Common myeloid progenitor, CD34-positive (primary cell): ENCODE results near the gene FOXN4.
"Not testable (repeated sequence)": the region's sequence is repeated elsewhere in the genome, so short reads cannot be mapped to it uniquely, and the experiment has no call there.

Experiments
- CTCF ChIA-PET: fragments of 350-600 bp; sonication (Branson Sonifier 250); formaldehyde crosslinking; loops from one replicate; lab custom pipeline; 2021; ENCODE audit warnings: antibody characterized with exemption; lab: Charles Lee
- POLR2A ChIA-PET: fragments of 350-600 bp; sonication (Branson Sonifier 250); formaldehyde crosslinking; loops from one replicate; lab custom pipeline; 2021; ENCODE audit warnings: antibody characterized with exemption; lab: Charles Lee
- DNase-seq, 3 donors: peaks; one replicate each; pipeline versions ENCODE4 v3.0.0 to v3.0.0-alpha.2; 2013
- H3K27ac ChIP-seq, 2 experiments: 1 replicate in 1 of 2; 2 replicates in 1 of 2; pipeline ENCODE4 v1.7.0; 2013; ENCODE audit warnings: inconsistent platforms in 2 of 2, low read length in 2 of 2, mild to moderate bottlenecking in 2 of 2, low read depth in 1 of 2, moderate library complexity in 1 of 2; ENCODE audit not compliant: severe bottlenecking in 2 of 2, insufficient read depth in 1 of 2, poor library complexity in 1 of 2
- H3K27me3 ChIP-seq, 5 experiments: replicated peaks in 2 of 5; 1 replicate in 3 of 5; 2 replicates in 2 of 5; pipeline versions ENCODE4 v1.6.1 to v1.7.0; 2013; ENCODE audit warnings: low read length in 4 of 5, mild to moderate bottlenecking in 2 of 5, moderate library complexity in 2 of 5, inconsistent platforms in 1 of 5; ENCODE audit not compliant: insufficient read depth in 5 of 5, control insufficient read depth in 4 of 5
- H3K36me3 ChIP-seq, 4 experiments: 1 replicate in 2 of 4; 2 replicates in 2 of 4; pipeline versions ENCODE4 v1.6.1 to v1.7.0; 2013; ENCODE audit warnings: low read length in 3 of 4, control low read depth in 1 of 4, mild to moderate bottlenecking in 1 of 4; ENCODE audit not compliant: control insufficient read depth in 4 of 4, insufficient read depth in 4 of 4
- H3K4me1 ChIP-seq, 4 experiments: 1 replicate in 3 of 4; 2 replicates in 1 of 4; pipeline versions ENCODE4 v1.6.1 to v1.7.1; 2013; ENCODE audit warnings: low read length in 3 of 4, mild to moderate bottlenecking in 3 of 4, control low read depth in 1 of 4, inconsistent platforms in 1 of 4, moderate library complexity in 1 of 4; ENCODE audit not compliant: control insufficient read depth in 4 of 4, insufficient read depth in 4 of 4; ENCODE audit errors: control extremely low read depth in 1 of 4
- H3K4me3 ChIP-seq, 7 experiments: 1 replicate in 4 of 7; 2 replicates in 3 of 7; pipeline versions ENCODE4 v1.5.1 to v1.7.0; 2013; ENCODE audit warnings: mild to moderate bottlenecking in 7 of 7, low read length in 6 of 7, moderate library complexity in 6 of 7, inconsistent platforms in 2 of 7, low read depth in 2 of 7, control low read depth in 1 of 7; ENCODE audit not compliant: insufficient read depth in 4 of 7, control insufficient read depth in 1 of 7; ENCODE audit errors: extremely low read depth in 1 of 7
- H3K9me3 ChIP-seq, 5 experiments: 1 replicate in 4 of 5; 2 replicates in 1 of 5; pipeline versions ENCODE4 v1.6.1 to v1.7.1; 2013; ENCODE audit warnings: low read length in 4 of 5, mild to moderate bottlenecking in 2 of 5, inconsistent platforms in 1 of 5, low read depth in 1 of 5, moderate library complexity in 1 of 5; ENCODE audit not compliant: control insufficient read depth in 4 of 5, insufficient read depth in 2 of 5; ENCODE audit errors: control extremely low read depth in 1 of 5
- WGBS: methylation state at CpG from one replicate; pipeline ENCODE4 v1.1.5; 2013; ENCODE audit not compliant: insufficient coverage; 5-methylcytosine and 5-hydroxymethylcytosine counted together

The FOXN4 gene

GRCh38 chr12:109329686-109330085 lies 20.6 kb upstream of the FOXN4 start:
- DNase-seq: no peak

GRCh38 chr12:109329003-109329402 lies 19.9 kb upstream of the FOXN4 start:
- Histone ChIP-seq H3K27ac (no peak overlapping the region), H3K4me1 (no peaks in the 10 kb centered on the region), H3K27me3 (peaks cover 0 to 4% (median 0%) of the 10 kb centered on the region in 5 experiments), H3K36me3 (no peaks in the 10 kb centered on the region), H3K9me3 (no peaks in the 10 kb centered on the region), H3K4me3 (no peak overlapping the region)
- ChIA-PET POLR2A (no interaction called here), CTCF (no interaction called here)
- 100% methylated on average over 3 of the region's 3 CpGs for WGBS
- DNase-seq: no peak

More at GRCh38 chr12:109329686-109330085, 20.6 kb upstream of the FOXN4 start:
- no peak overlapping the region for H3K27ac ChIP-seq
- peaks cover 0 to 4% (median 0%) of the 10 kb centered on the region in 5 experiments for H3K27me3 ChIP-seq
- no peaks in the 10 kb centered on the region for H3K9me3 ChIP-seq
- ChIA-PET CTCF (no interaction called here), POLR2A (no interaction called here)
- whole genome bisulfite sequencing: 97% methylated on average over 6 of the region's 7 CpGs
- H3K36me3 ChIP-seq: no peaks in the 10 kb centered on the region
- no peaks in the 10 kb centered on the region for H3K4me1 ChIP-seq
- H3K4me3 ChIP-seq: no peak overlapping the region

GRCh38 chr12:109321294-109321693 lies 12.2 kb upstream of the FOXN4 start:
- H3K36me3 ChIP-seq, POLR2A ChIA-PET, H3K4me3 ChIP-seq, DNase-seq, H3K9me3 ChIP-seq, H3K27ac ChIP-seq, H3K4me1 ChIP-seq: not testable (repeated sequence)
- H3K27me3 ChIP-seq: peaks cover 0 to 13% (median 7%) of the 10 kb centered on the region in 5 experiments
- WGBS: 91% methylated on average over 7 of the region's 8 CpGs
- CTCF ChIA-PET: interaction anchor here (1.7 kb wide), 1 partner anchor 15 kb away, joined by 4 read pairs; no protein-coding TSS in a partner anchor

GRCh38 chr12:109310247-109311125 lies 1.4 kb upstream of the FOXN4 start:
- peaks cover 0 to 22% (median 15%) of the 10 kb centered on the region in 4 experiments for H3K4me1 ChIP-seq
- peaks cover 20 to 72% (median 37%) of the 10 kb centered on the region in 5 experiments for H3K27me3 ChIP-seq
- no peaks in the 10 kb centered on the region for H3K36me3 ChIP-seq
- no peaks in the 10 kb centered on the region for H3K9me3 ChIP-seq
- CTCF ChIA-PET: interaction anchor here (1.1 kb wide), 1 partner anchor 12 kb away, joined by 3 read pairs; no protein-coding TSS in a partner anchor
- peak in 2 of 3 donors; percentile 46 to 64 for DNase-seq
- POLR2A ChIA-PET: no interaction called here
- peak overlapping the region in 5 of 7 experiments; percentile 39 to 69 (median 46) for H3K4me3 ChIP-seq
- no peak overlapping the region for H3K27ac ChIP-seq
- 3% methylated on average over 23 of the region's 33 CpGs for WGBS

GRCh38 chr12:109309381-109310246 lies 530 bp upstream of the FOXN4 start:
- ChIA-PET POLR2A (no interaction called here), CTCF (interaction anchor here (1.2 kb wide), 1 partner anchor 32 kb away, joined by 3 read pairs; no protein-coding TSS in a partner anchor)
- Histone ChIP-seq H3K4me3 (peak overlapping the region in 6 of 7 experiments; percentile 35 to 69 (median 54)), H3K27me3 (peaks cover 20 to 78% (median 37%) of the 10 kb centered on the region in 5 experiments), H3K36me3 (no peaks in the 10 kb centered on the region), H3K27ac (no peak overlapping the region), H3K9me3 (no peaks in the 10 kb centered on the region), H3K4me1 (peaks cover 0 to 22% (median 15%) of the 10 kb centered on the region in 4 experiments)
- peak in 2 of 3 donors; percentile 40 to 41 for DNase-seq
- WGBS: 0% methylated on average over 43 of the region's 99 CpGs

- Histone ChIP-seq H3K9me3 (no peaks in the 10 kb centered on the region), H3K27me3 (peaks cover 20 to 75% (median 40%) of the 10 kb centered on the region in 5 experiments), H3K36me3 (no peaks in the 10 kb centered on the region), H3K4me1 (peaks cover 0 to 22% (median 15%) of the 10 kb centered on the region in 4 experiments), H3K27ac (no peak overlapping the region), H3K4me3 (no peak overlapping the region)
- CTCF ChIA-PET: interaction anchor here (1.7 kb wide), 1 partner anchor 14 kb away, joined by 4 read pairs; no protein-coding TSS in a partner anchor
- POLR2A ChIA-PET: no interaction called here
- WGBS: 64% methylated on average over 8 of the region's 9 CpGs
- peak in 2 of 3 donors; percentile 13 to 24 for DNase-seq
Measured at GRCh38 chr12:109307051-109307450, 2.0 kb downstream of the FOXN4 start.
